ENCODE measurements around the gene GOPC.

GOPC gene

GRCh38 chr6:117595099-117595923, 7.0 kb downstream of the GOPC start:
- DNase-seq, result no peak

GRCh38 chr6:117592983-117593759, 9.1 kb downstream of the GOPC start:
- DNase-seq, result no peak

GRCh38 chr6:117591405-117591804, 10.9 kb downstream of the GOPC start:
- no peak for DNase-seq

DNA sequence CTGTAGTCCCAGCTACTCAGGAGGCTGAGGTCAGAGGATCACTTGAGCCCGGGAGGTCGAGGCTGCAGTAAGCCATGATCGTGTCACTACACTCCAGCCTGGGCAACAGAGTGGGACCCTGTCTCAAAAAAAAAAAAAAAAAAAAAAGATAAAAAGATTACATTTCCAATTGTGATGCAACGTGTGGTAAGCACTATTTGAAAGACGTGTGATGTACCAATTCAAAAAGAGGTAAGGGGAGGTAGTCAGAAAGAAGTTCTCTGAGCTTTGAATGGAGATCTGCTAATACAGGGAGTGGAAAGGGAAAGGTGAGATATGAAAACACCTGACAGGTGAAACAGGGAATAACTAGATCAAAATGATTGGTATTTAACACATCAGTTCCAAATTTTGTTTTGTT, 11.9 kb downstream of the GOPC start:
- DNase-seq, result no peak

- DNase-seq, result no peak
Observed at GRCh38 chr6:117585647-117586046, 16.7 kb downstream of the GOPC start.

- DNase-seq, result no peak
Observed at GRCh38 chr6:117574198-117574597, 28.1 kb downstream of the GOPC start.

- DNase-seq, result no peak
Observed at GRCh38 chr6:117573006-117573680, 29.2 kb downstream of the GOPC start.

DNA sequence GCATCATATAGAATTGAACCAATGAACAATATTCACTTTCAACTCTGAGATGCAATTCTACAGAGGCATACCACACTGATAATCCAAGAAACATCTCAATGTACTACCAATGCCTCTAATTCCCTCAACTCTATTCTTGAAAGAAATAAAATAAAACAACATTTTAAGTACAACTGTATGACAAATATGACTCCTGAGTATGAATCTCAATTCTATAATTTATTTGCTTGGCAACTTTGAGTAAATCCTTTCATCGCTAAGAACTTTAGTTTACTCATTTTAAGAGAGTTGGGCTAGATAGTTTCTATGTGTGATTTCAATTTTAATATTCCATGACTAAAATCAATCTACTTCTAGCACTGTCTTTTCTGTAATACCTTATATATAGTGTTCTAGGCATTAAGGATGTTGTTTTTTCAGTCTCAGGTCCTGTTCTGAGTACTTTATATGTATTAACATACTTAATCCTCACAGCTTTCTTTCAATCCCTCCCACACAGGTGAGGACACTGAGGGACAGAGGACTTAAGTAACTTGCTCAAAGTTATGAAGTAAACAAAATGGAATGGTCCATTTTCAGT, 33.4 kb downstream of the GOPC start:
- DNase-seq, result no peak

DNA sequence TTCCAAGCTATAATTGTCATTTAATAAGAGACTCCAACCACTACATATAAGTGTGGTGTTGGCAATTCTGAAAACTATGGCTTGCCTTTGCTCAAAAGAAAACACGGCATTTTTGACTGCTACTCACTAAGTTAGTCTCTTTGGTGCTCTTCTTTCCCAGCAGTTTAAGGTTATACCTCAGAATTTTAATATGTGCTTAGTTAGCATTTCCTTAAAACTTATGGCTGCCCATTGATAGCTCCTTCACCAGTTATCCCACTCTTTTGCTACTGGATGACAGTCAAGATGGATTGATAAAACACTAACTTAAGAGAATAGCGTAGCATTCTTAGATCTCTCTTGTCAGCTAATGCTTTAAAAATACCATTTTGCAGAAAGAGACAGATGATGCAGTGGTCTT, 34.1 kb downstream of the GOPC start:
- no peak for DNase-seq

GRCh38 chr6:117564681-117565080, 37.6 kb downstream of the GOPC start:
- DNase-seq, result no peak

- no peak for DNase-seq
Observed at GRCh38 chr6:117561128-117561527, 41.2 kb downstream of the GOPC start.

DNA sequence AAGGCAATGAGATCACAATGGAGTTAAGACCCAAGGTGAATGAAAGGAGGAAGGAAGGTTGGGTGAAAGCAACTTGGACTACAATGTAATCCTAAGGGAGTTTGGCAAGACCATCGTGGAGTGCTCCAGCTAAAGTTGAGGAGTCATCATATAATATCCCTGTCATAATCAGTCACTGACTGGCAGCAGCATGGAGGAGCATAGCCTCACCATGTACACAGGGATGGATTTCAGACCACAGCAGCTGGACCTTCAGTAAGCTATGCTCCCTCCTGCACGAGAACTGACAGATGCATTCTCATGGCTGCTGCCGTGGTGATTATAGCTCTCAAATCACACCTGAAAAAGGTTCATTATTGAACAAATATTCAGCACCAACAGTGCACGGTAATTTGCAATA, 43.0 kb downstream of the GOPC start:
- DNase-seq, result no peak

DNA sequence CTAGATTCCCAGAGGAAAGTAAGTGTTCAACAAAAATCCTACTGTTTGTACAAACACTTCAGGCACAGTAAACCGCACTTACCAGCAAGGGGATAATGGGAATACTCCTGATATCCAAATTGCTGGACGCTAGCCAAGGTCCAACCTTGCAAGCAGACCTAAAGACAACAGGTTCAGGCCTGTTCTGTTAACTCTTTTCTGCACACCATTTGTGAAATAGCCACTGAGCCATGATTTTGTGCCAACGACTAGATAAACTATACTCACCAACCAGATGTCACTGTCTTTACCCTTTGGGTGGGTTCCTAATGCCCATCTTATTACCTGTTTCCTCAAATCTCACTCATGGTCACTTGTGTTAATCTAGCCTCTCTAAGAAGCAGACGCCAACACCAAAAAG, 43.5 kb downstream of the GOPC start:
- DNase-seq, result no peak

DNA sequence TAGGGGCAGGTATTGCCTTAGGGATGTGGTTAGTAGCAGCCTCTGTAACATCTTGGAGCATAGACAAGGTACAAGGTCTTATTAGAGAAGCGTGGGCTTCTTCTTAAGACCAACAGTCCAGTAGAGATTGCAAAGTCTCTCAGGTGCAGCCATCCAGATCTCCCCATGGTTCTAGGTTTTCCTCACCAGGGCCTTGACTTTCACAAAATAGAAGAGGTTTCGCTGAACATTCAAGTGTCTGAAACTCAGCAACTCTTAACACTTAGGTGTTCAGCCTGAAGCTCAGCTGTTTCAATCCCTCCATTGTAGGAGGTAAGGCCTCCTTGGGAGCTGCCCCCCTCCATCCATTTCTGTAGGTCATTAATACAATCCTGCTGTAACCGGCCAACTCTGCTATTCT, 44.4 kb downstream of the GOPC start:
- no peak for DNase-seq

GRCh38 chr6:117555882-117556498, 46.3 kb downstream of the GOPC start:
- peak; percentile 34 to 43 for DNase-seq

- no peak for DNase-seq
Observed at GRCh38 chr6:117555262-117555849, 47.0 kb downstream of the GOPC start.

GRCh38 chr6:117553142-117553541, 49.2 kb downstream of the GOPC start:
- DNase-seq, result no peak

DNA sequence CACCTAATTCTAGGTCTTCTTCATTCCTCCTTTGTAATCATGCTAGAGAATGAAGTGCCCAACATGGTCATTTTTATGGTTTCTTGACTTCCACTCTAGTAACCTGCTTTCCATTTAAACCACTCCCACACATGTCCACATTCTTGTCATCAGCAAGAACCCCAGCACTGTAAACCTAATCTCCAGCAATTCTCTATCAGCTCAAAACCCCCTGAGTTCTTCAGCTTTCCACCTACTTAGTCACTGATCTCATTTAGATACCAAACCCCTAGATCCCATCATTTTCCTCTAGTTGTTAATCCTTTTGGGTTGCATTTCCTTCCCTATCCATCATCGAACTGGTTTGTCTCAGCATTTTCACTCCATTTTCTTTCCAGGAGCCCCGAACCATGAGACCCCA, 49.7 kb downstream of the GOPC start:
- no peak for DNase-seq

DNA sequence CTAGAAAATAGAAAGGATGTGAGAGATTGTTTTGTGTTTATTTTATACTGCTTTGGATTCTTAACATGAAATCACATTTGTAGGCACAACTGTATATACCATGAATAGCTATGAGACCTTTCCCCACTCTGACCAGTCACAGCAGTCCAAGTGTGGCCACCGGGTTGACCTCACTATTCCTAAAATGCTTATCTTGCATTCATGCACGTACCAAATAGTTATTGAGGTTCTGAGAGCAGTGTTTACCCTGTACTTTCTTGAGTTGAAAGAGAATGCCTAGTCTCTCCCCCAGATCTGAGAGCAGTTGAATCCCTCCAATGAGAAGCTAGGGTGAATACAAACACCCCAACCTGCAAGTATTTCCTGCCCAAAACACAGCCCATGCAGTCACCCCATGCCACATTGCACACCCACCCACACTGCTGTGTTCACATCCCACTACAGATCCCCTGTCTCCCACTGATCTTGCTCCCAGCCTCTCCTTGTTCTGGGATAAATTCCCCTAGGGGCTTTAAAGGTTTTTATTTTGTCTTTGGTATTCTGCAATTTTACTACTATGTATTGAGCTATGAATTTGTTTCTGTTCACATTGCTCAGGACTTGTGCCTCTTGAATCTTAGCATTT, 51.6 kb downstream of the GOPC start:
- no peak for DNase-seq

DNA sequence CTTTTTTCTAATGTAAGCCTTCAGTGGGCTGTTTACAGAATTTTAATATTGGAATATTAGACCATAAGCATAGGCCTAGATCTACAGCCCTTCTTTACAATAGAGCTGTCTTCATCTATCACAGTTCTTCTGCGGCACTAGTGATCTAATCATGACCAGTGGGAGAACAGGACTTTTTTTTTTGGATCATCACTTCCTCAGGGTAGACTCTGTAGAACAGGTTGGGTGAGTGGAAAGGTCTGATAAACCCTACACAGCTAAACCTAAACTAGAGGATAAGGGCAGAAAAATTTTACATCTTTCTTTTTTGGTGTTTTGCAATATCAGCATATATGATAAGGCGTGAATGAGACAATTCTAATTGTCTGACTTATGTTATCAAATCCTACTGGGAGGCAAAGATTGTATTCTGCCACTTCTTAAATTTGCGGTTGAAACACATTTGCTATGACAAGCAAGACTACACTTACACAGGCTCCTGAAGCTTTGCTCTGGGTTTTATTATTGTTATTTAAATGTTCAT, 52.2 kb downstream of the GOPC start:
- no peak for DNase-seq

GRCh38 chr6:117549611-117550010, 52.7 kb downstream of the GOPC start:
- DNase-seq, result no peak

- DNase-seq, result no peak
Observed at GRCh38 chr6:117548797-117549301, 53.5 kb downstream of the GOPC start.

Measured in NCI-H446 (cell line).